ENCODE results near the gene ATXN8OS.

ATXN8OS gene

DNA sequence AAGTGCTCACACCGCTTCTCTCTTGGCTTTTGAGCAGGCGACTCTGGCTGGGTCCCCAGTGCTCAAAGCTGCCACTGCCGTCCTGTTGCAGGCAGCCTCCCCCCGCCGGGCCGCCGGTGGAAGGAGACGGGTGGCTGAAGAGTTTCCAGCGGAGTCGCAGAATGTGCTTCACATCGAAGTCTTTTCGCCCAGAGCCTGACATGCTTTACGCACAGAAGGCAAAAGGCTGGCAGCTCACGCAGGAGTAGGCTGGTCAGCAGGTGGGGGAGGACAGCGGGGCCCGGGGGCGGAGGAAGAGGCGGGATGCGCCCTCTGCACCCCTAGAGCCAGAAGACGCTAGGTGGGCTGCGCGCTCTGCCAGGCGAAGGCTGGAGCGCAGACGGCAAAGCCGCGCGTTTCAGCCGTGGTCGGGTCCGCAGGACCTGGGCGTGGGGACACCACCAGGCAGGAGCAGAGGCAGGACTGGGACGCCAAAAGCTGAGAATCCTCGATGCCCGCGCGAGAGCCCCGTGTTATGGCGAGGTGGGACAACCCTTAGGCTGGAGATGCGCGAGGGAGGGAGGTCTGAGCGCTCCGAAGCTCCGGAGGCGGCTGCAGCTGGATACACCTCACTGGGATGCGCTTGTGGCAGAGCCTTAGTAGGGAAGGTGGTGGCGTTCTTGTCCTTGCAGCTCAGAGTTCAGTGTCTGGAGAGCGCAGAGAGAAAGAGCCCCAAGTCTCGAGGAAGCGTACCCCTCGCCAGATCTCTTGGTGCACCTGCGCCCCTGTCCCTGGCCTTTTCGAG, at the start of gene ATXN8OS:
TSS of gene ATXN8OS (plus strand) at position 329 of the 784 bp plus-strand sequence.
- no peak for DNase-seq (ENCODE audit: extremely low read depth, low read depth)
- no peak within 1 kb of the TSS for H3K4me3 ChIP-seq (replicated peaks; ENCODE audit: low read depth, low read length)

DNA sequence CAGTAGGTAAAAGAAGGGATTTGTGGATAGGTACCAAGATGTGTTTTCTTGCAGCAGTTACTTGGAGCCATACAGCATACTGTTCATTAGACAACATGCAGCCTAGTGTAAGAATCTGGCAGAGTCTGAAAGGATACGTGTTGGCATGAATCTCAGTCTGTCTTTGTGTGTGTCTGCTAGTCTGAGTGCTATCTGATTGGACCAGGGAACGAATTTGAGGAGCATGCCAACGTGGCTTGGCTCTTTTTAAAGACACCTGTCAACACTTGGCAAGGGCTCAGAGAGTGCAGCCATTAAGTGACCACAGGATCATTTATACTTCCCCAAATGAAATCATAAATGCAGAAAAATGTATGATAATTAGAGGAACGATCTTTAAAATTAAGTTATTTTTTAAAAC, 27.6 kb upstream of the ATXN8OS start:
- DNase-seq (ENCODE audit: extremely low read depth, low read depth) = no peak
- TF ChIP-seq, protein P1, sequence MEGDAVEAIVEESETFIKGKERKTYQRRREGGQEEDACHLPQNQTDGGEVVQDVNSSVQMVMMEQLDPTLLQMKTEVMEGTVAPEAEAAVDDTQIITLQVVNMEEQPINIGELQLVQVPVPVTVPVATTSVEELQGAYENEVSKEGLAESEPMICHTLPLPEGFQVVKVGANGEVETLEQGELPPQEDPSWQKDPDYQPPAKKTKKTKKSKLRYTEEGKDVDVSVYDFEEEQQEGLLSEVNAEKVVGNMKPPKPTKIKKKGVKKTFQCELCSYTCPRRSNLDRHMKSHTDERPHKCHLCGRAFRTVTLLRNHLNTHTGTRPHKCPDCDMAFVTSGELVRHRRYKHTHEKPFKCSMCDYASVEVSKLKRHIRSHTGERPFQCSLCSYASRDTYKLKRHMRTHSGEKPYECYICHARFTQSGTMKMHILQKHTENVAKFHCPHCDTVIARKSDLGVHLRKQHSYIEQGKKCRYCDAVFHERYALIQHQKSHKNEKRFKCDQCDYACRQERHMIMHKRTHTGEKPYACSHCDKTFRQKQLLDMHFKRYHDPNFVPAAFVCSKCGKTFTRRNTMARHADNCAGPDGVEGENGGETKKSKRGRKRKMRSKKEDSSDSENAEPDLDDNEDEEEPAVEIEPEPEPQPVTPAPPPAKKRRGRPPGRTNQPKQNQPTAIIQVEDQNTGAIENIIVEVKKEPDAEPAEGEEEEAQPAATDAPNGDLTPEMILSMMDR (IDR thresholded peaks at IDR 0.05; ENCODE audit: low read depth, low read length, missing control alignments) = no peak
- H3K4me3 ChIP-seq (replicated peaks; ENCODE audit: low read depth, low read length) = no peak overlapping the region

More for the DNA sequence above, at the start of gene ATXN8OS:
- TF ChIP-seq, protein P1 (IDR thresholded peaks at IDR 0.05; ENCODE audit: low read depth, low read length, missing control alignments) = no peak

DNA sequence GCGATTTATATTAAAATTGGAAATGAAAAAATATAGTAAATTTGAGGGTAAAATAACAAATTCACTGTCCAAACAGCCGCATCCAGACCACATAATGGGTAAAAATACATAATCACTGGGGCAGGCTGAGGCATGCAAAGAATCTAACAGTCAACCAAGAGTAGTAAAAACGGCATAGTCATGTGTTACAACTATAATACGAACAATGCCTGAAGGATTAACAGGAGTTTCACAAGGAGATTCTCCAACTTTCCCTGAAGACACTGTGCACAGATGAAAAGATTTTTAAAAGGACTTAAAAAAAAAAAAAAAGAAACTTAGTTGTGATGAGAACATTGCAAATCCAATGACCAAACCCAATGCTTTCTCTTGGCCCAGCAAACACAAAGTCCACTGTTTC, 20.4 kb upstream of the ATXN8OS start:
- H3K4me3 ChIP-seq (replicated peaks; ENCODE audit: low read depth, low read length) = no peak overlapping the region
- DNase-seq (ENCODE audit: extremely low read depth, low read depth) = no peak
- TF ChIP-seq, protein P1 (IDR thresholded peaks at IDR 0.05; ENCODE audit: low read depth, low read length, missing control alignments) = no peak

DNA sequence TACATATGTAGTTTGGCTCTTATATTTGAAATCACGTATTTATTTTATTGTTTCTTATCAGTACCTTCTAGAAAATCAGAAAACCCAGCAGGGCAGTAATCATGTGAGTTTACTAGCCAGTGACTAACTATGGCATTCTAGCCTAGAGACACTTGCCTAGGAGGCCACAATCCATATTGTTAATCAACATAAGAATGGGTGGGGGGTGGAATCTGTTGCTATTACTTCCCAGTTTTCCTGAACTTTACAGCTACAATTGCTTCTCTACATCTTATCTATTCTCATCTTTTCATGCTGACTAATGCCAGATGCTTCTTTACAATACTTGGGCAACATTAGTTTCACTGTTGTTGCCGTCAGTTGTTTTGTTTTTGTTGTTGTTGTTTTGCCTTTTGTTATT, 18.7 kb upstream of the ATXN8OS start:
- H3K4me3 ChIP-seq (replicated peaks; ENCODE audit: low read depth, low read length) = no peak overlapping the region
- no peak for DNase-seq (ENCODE audit: extremely low read depth, low read depth)
- TF ChIP-seq, protein P1 (IDR thresholded peaks at IDR 0.05; ENCODE audit: low read depth, low read length, missing control alignments) = no peak

DNA sequence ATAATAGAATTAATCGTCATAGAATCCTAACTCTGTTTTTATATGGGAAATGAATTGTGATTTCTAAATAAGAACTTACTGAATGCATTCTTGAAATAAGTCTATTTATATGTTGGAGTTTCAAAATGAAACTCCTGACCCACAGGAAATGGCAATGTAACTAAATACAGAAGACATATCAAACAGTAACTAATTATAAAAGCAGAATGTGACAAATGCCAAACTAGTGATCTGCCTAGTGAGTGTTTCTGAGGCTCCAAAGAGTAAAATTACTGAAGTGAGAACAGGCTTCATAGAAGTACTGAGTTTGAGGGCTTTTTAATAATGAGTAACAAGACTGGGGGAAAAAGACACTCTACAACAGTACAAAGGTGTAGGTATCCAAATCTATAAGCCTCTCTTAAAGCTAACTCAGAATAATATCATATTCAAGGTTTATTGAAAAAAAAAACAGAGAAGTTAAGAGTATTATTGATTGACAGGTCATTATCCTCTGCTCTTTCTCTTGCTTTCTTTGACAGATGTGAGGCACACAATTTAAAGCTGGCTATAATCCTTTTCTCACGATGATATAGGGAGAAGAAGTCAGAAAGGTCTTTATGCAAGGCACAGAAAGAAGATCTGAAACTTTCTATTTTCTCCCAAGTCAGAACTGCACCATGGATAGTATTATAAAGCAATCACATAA, 17.4 kb upstream of the ATXN8OS start:
- TF ChIP-seq, protein P1 (IDR thresholded peaks at IDR 0.05; ENCODE audit: low read depth, low read length, missing control alignments) = no peak

DNA sequence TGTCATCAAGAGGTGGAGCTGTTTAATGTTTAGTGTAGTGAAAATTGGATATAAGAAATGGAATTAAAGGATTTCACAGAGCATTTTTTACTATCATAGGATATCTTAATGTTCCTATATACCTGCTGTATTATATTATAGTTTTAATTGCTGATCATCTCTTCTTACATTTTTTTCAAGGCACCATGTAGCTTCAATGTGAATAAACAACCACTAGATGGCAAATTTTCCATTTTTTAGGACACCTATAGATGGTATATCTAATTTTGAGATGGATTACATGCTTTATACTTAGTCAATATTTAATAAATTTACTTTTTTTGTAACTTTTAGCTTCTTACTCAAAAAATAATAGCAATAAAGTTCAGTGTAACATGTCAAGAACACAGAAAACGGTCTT, 9.0 kb upstream of the ATXN8OS start:
- H3K4me3 ChIP-seq (replicated peaks; ENCODE audit: low read depth, low read length) = no peak overlapping the region
- TF ChIP-seq, protein P1 (IDR thresholded peaks at IDR 0.05; ENCODE audit: low read depth, low read length, missing control alignments) = no peak
- DNase-seq (ENCODE audit: extremely low read depth, low read depth) = no peak

More for the DNA sequence above, 17.4 kb upstream of the ATXN8OS start:
- H3K4me3 ChIP-seq (replicated peaks; ENCODE audit: low read depth, low read length) = no peak overlapping the region
- no peak for DNase-seq (ENCODE audit: extremely low read depth, low read depth)

Data from HFF-Myc (cell line).